AG04450 (cell line): ENCODE data around the gene POLE. TPM values are rescaled to one million over a fixed set of nuclear protein-coding genes. Genes with fewer than 3 reads are reported as not detected.

Experiments
- CTCF ChIA-PET: fragments of 300-600, 350-600 bp; formaldehyde crosslinking; extraction: SDS; loops from one replicate; lab custom pipeline; 2022; ENCODE audit warnings: antibody characterized with exemption, inconsistent platforms; lab: Charles Lee
- POLR2A ChIA-PET: fragments of 350-600 bp; formaldehyde crosslinking; extraction: SDS; loops from one replicate; lab custom pipeline; 2021; ENCODE audit warnings: antibody characterized with exemption, inconsistent platforms; lab: Yijun Ruan, JAX
- DNase-seq: peaks from one replicate; pipeline ENCODE4 v3.0.0-alpha.2; 2011; ENCODE audit warnings: low read depth, low spot score
- H3K27ac ChIP-seq: one replicate; pipeline ENCODE4 v1.5.1; 2012; ENCODE audit warnings: low read depth, low read length, control low read depth
- H3K27me3 ChIP-seq: one replicate; pipeline ENCODE4 v1.6.0; 2012; ENCODE audit warnings: low read length; ENCODE audit not compliant: control insufficient read depth, insufficient read depth
- H3K4me3 ChIP-seq: 2 replicates; pipeline ENCODE4 v1.5.1; 2011; ENCODE audit warnings: mild to moderate bottlenecking, low read depth, low read length, control low read depth
- H3K9me3 ChIP-seq: 2 replicates; pipeline ENCODE4 v1.5.1; 2012; ENCODE audit warnings: low read length; ENCODE audit not compliant: control insufficient read depth, insufficient read depth
- CTCF ChIP-seq: IDR thresholded peaks from 2 replicates; pipeline ENCODE4 v1.5.1; 2011; ENCODE audit warnings: low read depth, low read length, control low read depth, inconsistent platforms
- polyA plus RNA-seq: library from polyadenylated mRNA; depleted of rRNA; stranded (reverse); fragments of >200 nt; gene quantifications from 2 replicates; pipeline ENCODE4 v1.2.3, GENCODE V29; 2011; rRNA removed
- small RNA-seq: library from RNA; depleted of rRNA; stranded (forward); fragments of <200 nt; gene quantifications from one replicate; pipeline ENCODE3, GENCODE V24; 2012; ENCODE audit warnings: low read depth; ENCODE audit not compliant: insufficient read length

The POLE gene
- polyA plus RNA-seq, 1 experiment: 4.1 TPM

GRCh38 chr12:132577191-132577920 is 109.8 kb downstream of the POLE start:
- CTCF ChIA-PET: no interaction called here
- H3K27ac ChIP-seq: no peak overlapping the region
- no peak for TF ChIP-seq CTCF
- DNase-seq: no peak
- no peak overlapping the region for H3K4me3 ChIP-seq
- POLR2A ChIA-PET: no interaction called here
- H3K27me3 ChIP-seq: no peaks in the 10 kb centered on the region
- no peaks in the 10 kb centered on the region; the same call in 1 of the 2 replicates for H3K9me3 ChIP-seq

- POLR2A ChIA-PET: no interaction called here
- DNase-seq: no peak
- no peak for TF ChIP-seq CTCF
- CTCF ChIA-PET: no interaction called here
- Histone ChIP-seq H3K27ac (no peak overlapping the region), H3K9me3 (no peaks in the 10 kb centered on the region; the same call in 1 of the 2 replicates), H3K27me3 (no peaks in the 10 kb centered on the region), H3K4me3 (no peak overlapping the region)
Measured at GRCh38 chr12:132576701-132577100, 110.4 kb downstream of the POLE start.

- no peak overlapping the region for H3K4me3 ChIP-seq
- POLR2A ChIA-PET: no interaction called here
- no peaks in the 10 kb centered on the region; the same call in 1 of the 2 replicates for H3K9me3 ChIP-seq
- H3K27me3 ChIP-seq: no peaks in the 10 kb centered on the region
- TF ChIP-seq CTCF: no peak
- no peak for DNase-seq
- CTCF ChIA-PET: no interaction called here
- no peak overlapping the region for H3K27ac ChIP-seq
Measured at GRCh38 chr12:132575661-132576060, 111.5 kb downstream of the POLE start.

GRCh38 chr12:132574271-132574996 is 112.7 kb downstream of the POLE start:
- H3K27ac ChIP-seq: no peak overlapping the region
- H3K9me3 ChIP-seq: no peaks in the 10 kb centered on the region; the same call in 1 of the 2 replicates
- DNase-seq: no peak
- no peaks in the 10 kb centered on the region for H3K27me3 ChIP-seq
- no peak for TF ChIP-seq CTCF
- no peak overlapping the region for H3K4me3 ChIP-seq
- ChIA-PET CTCF (no interaction called here), POLR2A (no interaction called here)

Small RNAs within 50 kb of the gene (small RNA-seq; reads per million reads assigned to genes)
- gene MIR6763: not detected
- not detected for gene RNA5SP379

Other genes with a start within 250 kb of the POLE start
- gene FBRSL1, start 197.2 kb downstream of the POLE start, polyA plus RNA-seq: 1.1 and 1.5 TPM in 2 replicates
- 0.11 and 0.35 TPM in 2 replicates for gene LRCOL1, start 76.8 kb downstream of the POLE start, polyA plus RNA-seq
- gene P2RX2, start 68.6 kb downstream of the POLE start, polyA plus RNA-seq: not detected in 2 replicates
- gene PXMP2, start 245 bp upstream of the POLE start, polyA plus RNA-seq: 17.3 and 19.6 TPM in 2 replicates
- gene PGAM5, start 23.5 kb upstream of the POLE start, polyA plus RNA-seq: 8.9 and 15.1 TPM in 2 replicates
- 55.7 and 65.6 TPM in 2 replicates for gene ANKLE2, start 74.5 kb upstream of the POLE start, polyA plus RNA-seq
- 22.6 and 28.0 TPM in 2 replicates for gene GOLGA3, start 141.5 kb upstream of the POLE start, polyA plus RNA-seq
- gene CHFR, start 200.3 kb upstream of the POLE start, polyA plus RNA-seq: 28.4 and 29.2 TPM in 2 replicates